Activated CD8-positive, alpha-beta memory T cell treated with anti-CD3 and anti-CD28 coated beads, Interleukin-2, amount 50 U/mL, for 48 hours (primary cell): ENCODE measurements around the gene CPNE1.

Experiments
- DNase-seq: peaks from one replicate; pipeline ENCODE4 v3.0.0-alpha.2; 2020

Gene CPNE1

GRCh38 chr20:35598476-35598875 is 66.2 kb downstream of the CPNE1 start:
- DNase-seq: no peak

GRCh38 chr20:35597186-35597585 is 67.5 kb downstream of the CPNE1 start:
- DNase-seq: no peak

GRCh38 chr20:35595901-35596300 is 68.8 kb downstream of the CPNE1 start:
- no peak for DNase-seq

- DNase-seq: no peak
These were observed 69.2 kb downstream of the CPNE1 start for GRCh38 chr20:35595456-35595855.

- DNase-seq: no peak
These were observed 72.2 kb downstream of the CPNE1 start for GRCh38 chr20:35592339-35592974.

- no peak for DNase-seq
These were observed 76.3 kb downstream of the CPNE1 start for GRCh38 chr20:35588397-35588796.

GRCh38 chr20:35587436-35587835 is 77.3 kb downstream of the CPNE1 start:
- DNase-seq: no peak

GRCh38 chr20:35586751-35587425 is 77.8 kb downstream of the CPNE1 start:
- DNase-seq: no peak

GRCh38 chr20:35583636-35584560 is 80.8 kb downstream of the CPNE1 start:
- no peak for DNase-seq

GRCh38 chr20:35582741-35583404 is 81.8 kb downstream of the CPNE1 start:
- no peak for DNase-seq

GRCh38 chr20:35582131-35582530 is 82.6 kb downstream of the CPNE1 start:
- DNase-seq: no peak

GRCh38 chr20:35579196-35579595 is 85.5 kb downstream of the CPNE1 start:
- no peak for DNase-seq

GRCh38 chr20:35578469-35578868 is 86.2 kb downstream of the CPNE1 start:
- no peak for DNase-seq

GRCh38 chr20:35576816-35577215 is 87.9 kb downstream of the CPNE1 start:
- DNase-seq: no peak
